Fibroblast of peridontal ligament (primary cell): ENCODE results near the gene C1orf141.
"Not testable (repeated sequence)": the region's sequence is repeated elsewhere in the genome, so short reads cannot be mapped to it uniquely, and the experiment has no call there.

Experiments used
- DNase-seq: peaks from one replicate; pipeline ENCODE4 v3.0.0-alpha.2; 2010; ENCODE audit errors: extremely low read depth

The C1orf141 gene

GRCh38 chr1:67134695-67135094 lies at the start of gene C1orf141:
C1orf141 (minus strand) TSS chr1:67134970; CDS start chr1:67127240, 7,730 bp downstream.
- no peak for DNase-seq

DNA sequence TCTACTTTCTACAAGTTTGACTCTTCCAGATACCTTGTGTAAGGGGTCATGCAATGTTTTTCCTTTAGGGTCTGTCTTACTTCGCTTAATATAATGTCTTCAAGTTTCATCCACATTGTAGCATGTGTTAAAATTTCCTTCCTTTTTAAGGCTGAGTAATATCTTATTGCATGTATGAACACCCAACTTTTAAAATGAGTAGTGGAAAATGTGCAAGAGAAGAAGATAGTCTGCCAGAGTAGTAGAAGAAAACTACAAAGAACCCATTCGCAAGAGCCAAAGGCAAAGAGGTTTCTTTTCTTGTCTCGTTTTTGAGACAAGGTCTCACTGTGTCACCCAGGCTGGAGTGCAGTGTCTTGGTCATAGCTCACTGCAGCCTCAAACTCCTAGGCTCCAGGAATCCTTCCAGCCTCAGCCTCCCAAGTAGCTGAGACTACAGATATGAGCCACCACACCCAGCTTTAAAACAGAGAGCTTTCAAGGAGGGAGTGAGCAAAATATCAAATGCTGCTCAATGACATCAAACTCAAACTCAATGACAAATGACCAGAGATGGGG lies 40.8 kb upstream of the C1orf141 start:
- no peak for DNase-seq

DNA sequence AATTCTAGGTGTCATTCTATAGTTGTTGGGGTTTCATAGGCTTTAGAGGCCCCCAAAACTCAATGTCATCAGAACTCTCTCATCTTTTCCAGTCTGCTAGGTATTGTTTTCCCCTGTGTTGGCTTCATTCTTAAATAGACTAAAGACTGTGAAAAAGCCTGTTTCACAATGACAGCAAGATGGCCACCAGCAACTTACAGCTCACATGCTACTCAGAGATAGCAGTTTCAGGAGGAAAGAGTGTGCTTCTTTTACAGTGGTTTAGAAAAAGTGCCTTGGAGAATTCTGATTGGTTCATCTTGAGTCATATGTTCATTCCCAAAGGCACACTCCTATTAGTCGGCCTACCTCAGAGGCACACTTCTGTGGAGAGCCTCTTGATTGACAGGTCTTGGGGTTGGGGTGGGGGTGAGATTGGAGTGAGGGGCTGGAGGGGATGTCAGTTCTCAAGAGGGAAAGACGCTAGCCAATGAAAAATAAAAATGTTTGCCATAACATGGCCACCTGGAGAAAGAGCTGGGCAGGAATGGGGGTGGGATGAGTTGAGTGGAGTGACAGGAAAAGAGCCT lies 40.0 kb upstream of the C1orf141 start:
- DNase-seq: no peak

GRCh38 chr1:67173988-67174387 lies 39.2 kb upstream of the C1orf141 start:
- no peak for DNase-seq

DNA sequence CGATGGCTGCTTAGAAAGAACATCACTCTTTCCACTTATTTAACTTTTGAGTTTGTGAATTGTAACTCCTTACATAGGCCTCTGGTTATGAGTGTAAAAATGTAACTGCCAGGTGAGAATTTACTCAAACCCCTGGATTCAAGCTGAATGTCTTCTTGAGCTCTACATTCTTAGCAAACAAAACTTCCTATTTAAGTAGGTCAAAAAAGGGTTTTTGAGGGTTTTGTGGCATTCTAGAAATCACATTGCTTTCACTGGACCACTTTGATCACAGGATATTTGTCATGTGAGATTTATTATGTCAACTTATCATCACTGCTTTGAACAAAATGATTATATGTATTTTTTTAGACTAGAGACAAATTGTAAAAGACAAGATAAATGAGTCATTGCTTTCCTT lies 37.2 kb upstream of the C1orf141 start:
- no peak for DNase-seq

DNA sequence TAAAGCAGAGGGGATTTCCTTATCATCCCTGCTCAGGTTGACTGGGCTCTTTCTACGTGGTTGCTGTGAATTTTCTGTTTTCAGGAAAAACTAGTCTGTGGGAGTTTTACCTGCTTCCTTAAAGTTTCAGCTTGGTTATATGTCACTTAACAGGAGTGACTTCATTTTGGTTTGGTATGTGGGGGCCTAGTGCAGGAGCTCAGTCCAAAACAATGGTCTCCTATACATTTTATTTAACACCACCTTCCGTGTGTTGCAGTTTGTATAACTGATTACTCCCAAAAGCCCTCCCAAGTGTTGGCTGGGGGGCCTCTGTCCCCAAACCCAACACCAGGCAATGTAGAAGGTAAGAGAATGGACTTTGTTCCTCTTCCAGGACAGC lies 36.8 kb upstream of the C1orf141 start:
- no peak for DNase-seq

- DNase-seq: no peak
Observed at GRCh38 chr1:67170751-67171573, 36.2 kb upstream of the C1orf141 start.

GRCh38 chr1:67169932-67170331 lies 35.2 kb upstream of the C1orf141 start:
- no peak for DNase-seq

- no peak for DNase-seq
Observed at GRCh38 chr1:67169496-67169895, 34.7 kb upstream of the C1orf141 start.

GRCh38 chr1:67166196-67166595 lies 31.4 kb upstream of the C1orf141 start, which contains the start of gene IL23R:
IL23R (plus strand) TSS chr1:67166454; CDS start chr1:67168121, 1,667 bp downstream.
- DNase-seq: no peak

DNA sequence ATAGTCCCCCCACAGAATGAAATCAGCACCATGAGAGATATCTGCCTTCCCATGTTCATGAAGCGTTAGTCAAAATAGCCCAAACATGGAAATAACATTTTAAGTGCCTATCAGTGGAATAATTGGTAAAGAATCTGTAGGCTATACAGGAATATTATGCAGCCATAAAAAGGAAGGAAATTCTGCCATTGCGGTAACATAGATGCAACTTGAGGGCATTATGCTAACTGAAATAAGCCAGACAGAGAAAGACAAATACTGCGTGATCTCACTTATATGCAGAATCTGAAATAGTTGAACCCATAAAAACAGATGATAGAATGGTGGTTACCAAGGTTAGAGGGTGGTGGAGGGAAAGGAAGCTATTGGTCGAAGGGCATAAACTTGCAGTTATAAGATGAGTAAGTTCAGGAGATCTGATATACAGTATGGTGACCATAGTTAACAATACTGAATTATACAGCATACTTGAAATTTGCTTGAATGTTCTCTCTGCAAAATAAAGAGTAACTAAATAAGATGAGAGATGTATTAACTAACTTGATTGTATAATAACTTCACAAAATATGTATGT lies 30.8 kb upstream of the C1orf141 start:
- DNase-seq: no peak

GRCh38 chr1:67162954-67163353 lies 28.2 kb upstream of the C1orf141 start:
- no peak for DNase-seq

DNA sequence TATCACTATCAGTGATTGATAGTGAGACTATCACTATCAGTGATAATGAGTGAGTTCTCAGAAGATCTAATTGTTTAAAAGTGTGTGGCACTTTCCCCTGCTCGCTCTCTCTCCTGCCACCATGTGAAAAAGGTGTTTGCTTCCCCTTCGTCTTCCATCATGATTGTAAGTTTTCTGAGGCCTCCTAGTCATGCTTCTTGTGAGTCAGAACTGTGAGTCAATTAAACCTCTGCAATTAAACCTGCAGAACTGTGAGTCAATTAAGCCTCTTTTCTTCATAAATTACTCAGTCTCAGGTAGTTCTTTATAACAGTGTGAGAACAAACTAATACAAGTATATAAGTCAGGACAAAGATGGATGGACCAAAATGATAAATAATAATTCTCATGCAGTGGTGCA lies 24.5 kb upstream of the C1orf141 start:
- no peak for DNase-seq

DNA sequence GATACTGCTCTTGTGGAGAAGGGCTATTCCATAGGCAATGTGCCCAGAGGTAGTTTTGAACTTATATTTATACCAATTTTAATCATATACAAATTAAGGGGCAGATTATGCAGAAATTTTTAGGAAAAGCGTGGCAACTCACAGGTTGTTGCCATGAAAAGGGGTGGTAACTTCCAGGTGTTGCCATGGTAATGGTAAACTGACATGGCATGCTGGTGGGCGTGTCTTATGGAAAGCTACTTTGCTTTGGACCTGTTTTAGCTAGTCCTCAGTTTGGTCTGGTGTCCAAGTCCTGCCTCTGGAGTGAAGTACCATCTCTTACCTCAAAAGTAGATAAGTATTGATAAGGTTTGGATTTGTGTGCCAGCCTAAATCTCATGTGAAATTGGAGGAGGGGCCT lies 23.6 kb upstream of the C1orf141 start:
- no peak for DNase-seq

DNA sequence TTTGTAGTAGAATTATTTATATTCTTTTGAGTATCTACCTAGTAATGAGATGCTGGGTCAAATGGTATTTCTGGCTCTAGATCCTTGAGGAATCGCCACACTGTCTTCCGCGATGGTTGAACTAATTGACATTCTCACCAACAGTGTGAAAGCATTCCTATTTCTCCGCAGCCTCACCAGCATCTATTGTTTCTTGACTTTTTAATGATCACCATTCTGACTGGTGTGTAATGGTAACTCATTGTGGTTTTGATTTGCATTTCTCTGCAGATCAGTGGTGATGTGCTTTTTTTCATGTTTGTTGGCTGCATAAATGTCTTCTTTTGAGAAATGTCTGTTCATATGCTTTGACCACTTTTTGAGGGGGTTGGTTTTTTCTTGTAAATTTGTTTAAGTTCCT lies 16.2 kb upstream of the C1orf141 start:
- DNase-seq: no peak

DNA sequence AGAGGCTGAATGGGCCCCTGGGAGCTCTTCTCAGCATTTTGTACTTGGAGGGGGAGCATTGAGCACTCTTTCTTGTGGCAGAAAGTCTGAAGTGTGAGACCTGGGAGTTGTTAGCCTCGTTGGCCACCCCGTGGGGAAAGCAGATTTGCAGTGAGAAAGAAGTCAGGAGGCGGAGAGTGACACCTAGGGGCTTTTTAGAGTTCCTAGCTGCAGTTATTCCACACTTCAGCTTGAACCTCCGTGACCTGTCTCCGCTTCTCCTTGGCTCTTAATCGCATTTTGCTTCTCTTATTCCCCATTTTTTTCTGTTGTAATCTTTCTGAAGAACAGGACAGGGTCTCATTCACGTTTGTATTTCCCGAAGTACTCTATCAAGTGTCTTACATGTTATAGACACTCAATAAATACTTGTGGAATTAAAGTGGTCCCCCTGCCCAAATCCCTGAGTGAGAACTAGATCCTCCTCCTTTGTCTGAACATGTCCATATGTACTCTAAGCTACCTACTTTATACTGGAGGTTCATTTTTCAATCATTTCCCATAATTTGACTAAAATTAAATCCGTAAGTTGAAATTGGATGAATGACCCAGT lies 14.5 kb upstream of the C1orf141 start:
- peak; percentile 92 for DNase-seq

- DNase-seq: peak; percentile 8
Observed at GRCh38 chr1:67148516-67149178, 13.9 kb upstream of the C1orf141 start.

- DNase-seq: not testable (repeated sequence)
Observed at GRCh38 chr1:67147973-67148372, 13.2 kb upstream of the C1orf141 start.

- DNase-seq: no peak
Observed at GRCh38 chr1:67146539-67146938, 11.8 kb upstream of the C1orf141 start.

- no peak for DNase-seq
Observed at GRCh38 chr1:67146101-67146500, 11.3 kb upstream of the C1orf141 start.

GRCh38 chr1:67144696-67145095 lies 9.9 kb upstream of the C1orf141 start:
- peak; percentile 15 for DNase-seq

GRCh38 chr1:67143966-67144365 lies 9.2 kb upstream of the C1orf141 start:
- DNase-seq: no peak
